ENCODE measurements around the gene PLPPR4.
"Not testable (repeated sequence)": the region's sequence is repeated elsewhere in the genome, so short reads cannot be mapped to it uniquely, and the experiment has no call there.

Gene PLPPR4

GRCh38 chr1:99265124-99265523 lies 832 bp downstream of the PLPPR4 start:
- Histone ChIP-seq H3K4me3 (ENCODE audit: low read depth in 1 of 2, low read length in 2 of 2) (no peak overlapping the region), H3K4me1 (ENCODE audit: control insufficient read depth in 1 of 2, insufficient read depth in 2 of 2, low read length in 2 of 2) (peaks cover 0 to 6% of the 10 kb centered on the region in 2 donors), H3K9ac (ENCODE audit: low read depth in 1 of 2, low read length in 2 of 2) (no peak overlapping the region), H3K27me3 (ENCODE audit: control insufficient read depth in 1 of 2, insufficient read depth in 2 of 2, low read length in 2 of 2) (peaks cover 12 to 17% of the 10 kb centered on the region in 2 donors), H3K27ac (ENCODE audit: low read depth, low read length) (no peak overlapping the region), H3K9me3 (ENCODE audit: control insufficient read depth in 1 of 2, low read length in 2 of 2) (no peaks in the 10 kb centered on the region), H3K36me3 (ENCODE audit: control insufficient read depth in 1 of 2, insufficient read depth in 2 of 2, low read length in 2 of 2) (no peaks in the 10 kb centered on the region)

DNA sequence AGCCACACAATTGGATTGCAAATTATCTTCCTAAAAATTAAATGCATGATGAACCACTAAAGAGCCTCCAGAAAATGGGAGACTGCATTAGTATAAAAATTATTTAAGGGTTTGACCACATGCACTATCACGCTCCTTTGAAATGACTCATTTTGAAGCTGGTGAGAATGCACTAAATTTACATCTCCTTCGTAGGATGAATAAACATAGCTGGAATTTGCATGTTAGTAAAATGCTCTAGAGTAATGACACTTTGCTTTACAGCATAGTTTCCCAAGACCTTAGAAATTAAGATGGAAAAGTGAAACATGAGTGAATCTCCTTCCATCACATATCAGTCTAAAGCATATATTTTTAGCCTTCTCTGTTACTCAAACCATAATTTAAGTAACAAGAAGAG lies 2.4 kb downstream of the PLPPR4 start:
- H3K4me1 ChIP-seq (ENCODE audit: control insufficient read depth in 1 of 2, insufficient read depth in 2 of 2, low read length in 2 of 2): peaks cover 0 to 6% of the 10 kb centered on the region in 2 donors
- no peaks in the 10 kb centered on the region for H3K36me3 ChIP-seq (ENCODE audit: control insufficient read depth in 1 of 2, insufficient read depth in 2 of 2, low read length in 2 of 2)
- no peak overlapping the region for H3K9ac ChIP-seq (ENCODE audit: low read depth in 1 of 2, low read length in 2 of 2)
- peaks cover 12 to 17% of the 10 kb centered on the region in 2 donors for H3K27me3 ChIP-seq (ENCODE audit: control insufficient read depth in 1 of 2, insufficient read depth in 2 of 2, low read length in 2 of 2)
- H3K9me3 ChIP-seq (ENCODE audit: control insufficient read depth in 1 of 2, low read length in 2 of 2): no peaks in the 10 kb centered on the region
- no peak overlapping the region for H3K27ac ChIP-seq (ENCODE audit: low read depth, low read length)
- H3K4me3 ChIP-seq (ENCODE audit: low read depth in 1 of 2, low read length in 2 of 2): no peak overlapping the region

DNA sequence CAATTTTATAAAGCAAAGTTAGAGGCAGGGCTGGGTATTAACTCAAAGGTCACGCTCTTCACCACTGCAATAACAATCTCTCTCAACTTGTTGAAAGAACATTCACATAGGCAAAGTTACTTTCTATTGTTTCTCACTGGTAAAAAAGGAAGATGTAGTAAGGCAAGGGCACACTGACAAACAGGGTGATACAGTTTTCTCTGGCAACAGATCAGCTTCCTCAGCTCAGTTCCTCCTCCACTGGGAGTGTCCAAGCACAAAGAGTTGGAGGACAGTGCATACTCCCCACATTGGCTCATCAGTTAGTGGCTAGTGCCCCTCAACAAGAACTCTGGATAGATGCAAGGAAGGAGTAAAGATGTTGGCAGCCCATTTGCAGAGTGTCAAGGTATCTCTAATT lies 3.7 kb downstream of the PLPPR4 start:
- Histone ChIP-seq H3K4me3 (ENCODE audit: low read depth in 1 of 2, low read length in 2 of 2) (no peak overlapping the region), H3K9me3 (ENCODE audit: control insufficient read depth in 1 of 2, low read length in 2 of 2) (no peaks in the 10 kb centered on the region), H3K27ac (ENCODE audit: low read depth, low read length) (no peak overlapping the region), H3K4me1 (ENCODE audit: control insufficient read depth in 1 of 2, insufficient read depth in 2 of 2, low read length in 2 of 2) (peaks cover 0 to 6% of the 10 kb centered on the region in 2 donors), H3K27me3 (ENCODE audit: control insufficient read depth in 1 of 2, insufficient read depth in 2 of 2, low read length in 2 of 2) (peaks cover 12 to 17% of the 10 kb centered on the region in 2 donors), H3K36me3 (ENCODE audit: control insufficient read depth in 1 of 2, insufficient read depth in 2 of 2, low read length in 2 of 2) (no peaks in the 10 kb centered on the region), H3K9ac (ENCODE audit: low read depth in 1 of 2, low read length in 2 of 2) (no peak overlapping the region)

DNA sequence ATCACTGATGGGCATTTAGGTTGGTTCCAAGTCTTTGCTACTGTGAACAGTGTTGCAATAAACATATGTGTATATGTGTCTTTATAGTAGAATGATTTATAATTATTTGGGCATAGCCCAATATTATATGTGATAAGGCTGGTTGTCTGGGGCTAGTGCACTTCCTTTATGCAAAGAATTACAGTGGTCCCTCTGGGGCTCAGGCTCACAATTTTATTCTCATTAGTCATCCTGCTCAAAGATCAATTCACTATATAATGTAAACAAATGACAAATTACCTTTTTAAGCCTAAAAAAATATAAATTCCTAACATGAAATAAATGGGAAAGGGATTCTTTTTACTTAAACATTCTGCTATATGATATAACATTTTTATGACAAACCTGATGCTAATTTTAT lies 5.0 kb downstream of the PLPPR4 start:
- H3K27ac ChIP-seq (ENCODE audit: low read depth, low read length): no peak overlapping the region
- no peaks in the 10 kb centered on the region for H3K36me3 ChIP-seq (ENCODE audit: control insufficient read depth in 1 of 2, insufficient read depth in 2 of 2, low read length in 2 of 2)
- no peaks in the 10 kb centered on the region for H3K9me3 ChIP-seq (ENCODE audit: control insufficient read depth in 1 of 2, low read length in 2 of 2)
- no peak overlapping the region for H3K9ac ChIP-seq (ENCODE audit: low read depth in 1 of 2, low read length in 2 of 2)
- no peak overlapping the region for H3K4me3 ChIP-seq (ENCODE audit: low read depth in 1 of 2, low read length in 2 of 2)
- peaks cover 0 to 5% of the 10 kb centered on the region in 2 donors for H3K4me1 ChIP-seq (ENCODE audit: control insufficient read depth in 1 of 2, insufficient read depth in 2 of 2, low read length in 2 of 2)
- H3K27me3 ChIP-seq (ENCODE audit: control insufficient read depth in 1 of 2, insufficient read depth in 2 of 2, low read length in 2 of 2): peaks cover 6% of the 10 kb centered on the region in 2 donors

DNA sequence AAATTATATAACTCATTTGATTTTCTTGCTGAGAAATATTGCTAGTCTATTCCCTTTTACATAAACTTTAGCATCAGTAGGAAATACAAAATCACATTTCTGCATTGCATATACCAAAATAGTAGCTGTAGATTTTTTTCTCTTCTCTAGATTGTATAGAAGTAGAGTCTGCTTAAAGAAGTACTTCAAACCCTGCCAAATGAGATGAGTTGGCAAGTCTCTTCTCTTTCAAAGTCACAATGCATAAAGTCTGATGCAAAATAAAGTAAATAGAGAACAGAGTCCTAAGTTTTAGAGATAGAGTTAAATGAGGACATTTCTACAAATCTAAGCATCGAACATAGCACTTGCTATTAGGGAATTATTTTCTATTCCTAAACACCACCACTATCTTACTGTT lies 6.4 kb downstream of the PLPPR4 start:
- no peaks in the 10 kb centered on the region for H3K9me3 ChIP-seq (ENCODE audit: control insufficient read depth in 1 of 2, low read length in 2 of 2)
- H3K27ac ChIP-seq (ENCODE audit: low read depth, low read length): no peak overlapping the region
- H3K36me3 ChIP-seq (ENCODE audit: control insufficient read depth in 1 of 2, insufficient read depth in 2 of 2, low read length in 2 of 2): no peaks in the 10 kb centered on the region
- H3K4me3 ChIP-seq (ENCODE audit: low read depth in 1 of 2, low read length in 2 of 2): no peak overlapping the region
- no peak overlapping the region for H3K9ac ChIP-seq (ENCODE audit: low read depth in 1 of 2, low read length in 2 of 2)
- H3K27me3 ChIP-seq (ENCODE audit: control insufficient read depth in 1 of 2, insufficient read depth in 2 of 2, low read length in 2 of 2): no peaks in the 10 kb centered on the region
- H3K4me1 ChIP-seq (ENCODE audit: control insufficient read depth in 1 of 2, insufficient read depth in 2 of 2, low read length in 2 of 2): no peaks in the 10 kb centered on the region

GRCh38 chr1:99271249-99271648 lies 7.0 kb downstream of the PLPPR4 start:
- Histone ChIP-seq H3K4me3 (ENCODE audit: low read depth in 1 of 2, low read length in 2 of 2) (no peak overlapping the region), H3K36me3 (ENCODE audit: control insufficient read depth in 1 of 2, insufficient read depth in 2 of 2, low read length in 2 of 2) (no peaks in the 10 kb centered on the region), H3K9me3 (ENCODE audit: control insufficient read depth in 1 of 2, low read length in 2 of 2) (no peaks in the 10 kb centered on the region), H3K27ac (ENCODE audit: low read depth, low read length) (no peak overlapping the region), H3K4me1 (ENCODE audit: control insufficient read depth in 1 of 2, insufficient read depth in 2 of 2, low read length in 2 of 2) (no peaks in the 10 kb centered on the region), H3K9ac (ENCODE audit: low read depth in 1 of 2, low read length in 2 of 2) (no peak overlapping the region), H3K27me3 (ENCODE audit: control insufficient read depth in 1 of 2, insufficient read depth in 2 of 2, low read length in 2 of 2) (no peaks in the 10 kb centered on the region)

GRCh38 chr1:99277066-99277465 lies 12.8 kb downstream of the PLPPR4 start:
- H3K36me3 ChIP-seq (ENCODE audit: control insufficient read depth in 1 of 2, insufficient read depth in 2 of 2, low read length in 2 of 2): no peaks in the 10 kb centered on the region
- H3K9me3 ChIP-seq (ENCODE audit: control insufficient read depth in 1 of 2, low read length in 2 of 2): peaks cover 0 to 4% of the 10 kb centered on the region in 2 donors
- H3K27ac ChIP-seq (ENCODE audit: low read depth, low read length): no peak overlapping the region
- no peak overlapping the region for H3K4me3 ChIP-seq (ENCODE audit: low read depth in 1 of 2, low read length in 2 of 2)
- no peak overlapping the region for H3K9ac ChIP-seq (ENCODE audit: low read depth in 1 of 2, low read length in 2 of 2)
- no peaks in the 10 kb centered on the region for H3K4me1 ChIP-seq (ENCODE audit: control insufficient read depth in 1 of 2, insufficient read depth in 2 of 2, low read length in 2 of 2)
- H3K27me3 ChIP-seq (ENCODE audit: control insufficient read depth in 1 of 2, insufficient read depth in 2 of 2, low read length in 2 of 2): no peaks in the 10 kb centered on the region

GRCh38 chr1:99279525-99279924 lies 15.2 kb downstream of the PLPPR4 start:
- Histone ChIP-seq H3K4me3 (ENCODE audit: low read depth in 1 of 2, low read length in 2 of 2) (no peak overlapping the region), H3K9me3 (ENCODE audit: control insufficient read depth in 1 of 2, low read length in 2 of 2) (peaks cover 0 to 4% of the 10 kb centered on the region in 2 donors)

DNA sequence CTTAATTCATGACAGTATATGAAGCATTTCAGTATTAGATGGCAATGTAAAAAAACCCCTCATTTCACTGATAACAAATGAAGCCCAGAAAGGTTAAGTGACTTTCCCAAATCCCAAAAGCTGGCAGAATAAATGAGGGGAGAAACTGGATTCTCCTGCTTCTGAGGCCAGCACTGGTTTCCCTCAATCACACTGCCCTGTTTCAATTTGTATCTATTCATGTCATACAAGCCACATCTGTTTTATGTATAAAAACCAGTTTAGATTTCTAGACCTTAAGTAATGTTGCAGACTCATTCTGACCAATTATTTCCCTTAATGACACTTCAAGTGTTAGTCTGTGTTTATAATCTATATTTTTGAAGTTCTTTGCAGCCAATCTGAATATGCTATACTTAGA lies 16.8 kb downstream of the PLPPR4 start:
- H3K27me3 ChIP-seq (ENCODE audit: control insufficient read depth in 1 of 2, insufficient read depth in 2 of 2, low read length in 2 of 2): no peaks in the 10 kb centered on the region
- H3K9me3 ChIP-seq (ENCODE audit: control insufficient read depth in 1 of 2, low read length in 2 of 2): peaks cover 0 to 4% of the 10 kb centered on the region in 2 donors
- no peak overlapping the region for H3K9ac ChIP-seq (ENCODE audit: low read depth in 1 of 2, low read length in 2 of 2)
- H3K4me3 ChIP-seq (ENCODE audit: low read depth in 1 of 2, low read length in 2 of 2): no peak overlapping the region
- H3K36me3 ChIP-seq (ENCODE audit: control insufficient read depth in 1 of 2, insufficient read depth in 2 of 2, low read length in 2 of 2): no peaks in the 10 kb centered on the region
- no peaks in the 10 kb centered on the region for H3K4me1 ChIP-seq (ENCODE audit: control insufficient read depth in 1 of 2, insufficient read depth in 2 of 2, low read length in 2 of 2)
- no peak overlapping the region for H3K27ac ChIP-seq (ENCODE audit: low read depth, low read length)

More at GRCh38 chr1:99279525-99279924, 15.2 kb downstream of the PLPPR4 start:
- no peaks in the 10 kb centered on the region for H3K27me3 ChIP-seq (ENCODE audit: control insufficient read depth in 1 of 2, insufficient read depth in 2 of 2, low read length in 2 of 2)
- H3K9ac ChIP-seq (ENCODE audit: low read depth in 1 of 2, low read length in 2 of 2): no peak overlapping the region
- H3K27ac ChIP-seq (ENCODE audit: low read depth, low read length): no peak overlapping the region
- no peaks in the 10 kb centered on the region for H3K36me3 ChIP-seq (ENCODE audit: control insufficient read depth in 1 of 2, insufficient read depth in 2 of 2, low read length in 2 of 2)
- no peaks in the 10 kb centered on the region for H3K4me1 ChIP-seq (ENCODE audit: control insufficient read depth in 1 of 2, insufficient read depth in 2 of 2, low read length in 2 of 2)

DNA sequence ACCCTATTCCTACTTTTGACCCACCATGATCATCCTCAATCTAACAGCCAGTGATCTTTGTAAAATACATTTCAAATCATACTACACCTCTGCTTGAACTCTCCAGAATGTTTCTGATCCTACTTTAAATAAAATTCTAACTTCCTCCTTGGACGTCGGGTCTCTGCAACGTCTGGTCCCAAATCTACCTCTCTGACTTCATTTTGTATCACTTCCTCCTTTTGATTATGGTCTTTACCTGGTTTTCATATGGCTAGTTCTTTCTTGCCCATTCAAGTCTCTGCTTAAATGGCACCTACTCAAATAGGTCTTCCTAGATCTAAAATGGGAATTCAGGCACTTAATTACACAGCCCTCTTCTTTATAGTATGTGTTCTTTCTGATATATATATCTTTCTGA lies 18.2 kb downstream of the PLPPR4 start:
- no peak overlapping the region for H3K9ac ChIP-seq (ENCODE audit: low read depth in 1 of 2, low read length in 2 of 2)
- H3K36me3 ChIP-seq (ENCODE audit: control insufficient read depth in 1 of 2, insufficient read depth in 2 of 2, low read length in 2 of 2): no peaks in the 10 kb centered on the region
- H3K27ac ChIP-seq (ENCODE audit: low read depth, low read length): no peak overlapping the region
- no peaks in the 10 kb centered on the region for H3K4me1 ChIP-seq (ENCODE audit: control insufficient read depth in 1 of 2, insufficient read depth in 2 of 2, low read length in 2 of 2)
- H3K9me3 ChIP-seq (ENCODE audit: control insufficient read depth in 1 of 2, low read length in 2 of 2): no peaks in the 10 kb centered on the region
- no peaks in the 10 kb centered on the region for H3K27me3 ChIP-seq (ENCODE audit: control insufficient read depth in 1 of 2, insufficient read depth in 2 of 2, low read length in 2 of 2)
- no peak overlapping the region for H3K4me3 ChIP-seq (ENCODE audit: low read depth in 1 of 2, low read length in 2 of 2)

DNA sequence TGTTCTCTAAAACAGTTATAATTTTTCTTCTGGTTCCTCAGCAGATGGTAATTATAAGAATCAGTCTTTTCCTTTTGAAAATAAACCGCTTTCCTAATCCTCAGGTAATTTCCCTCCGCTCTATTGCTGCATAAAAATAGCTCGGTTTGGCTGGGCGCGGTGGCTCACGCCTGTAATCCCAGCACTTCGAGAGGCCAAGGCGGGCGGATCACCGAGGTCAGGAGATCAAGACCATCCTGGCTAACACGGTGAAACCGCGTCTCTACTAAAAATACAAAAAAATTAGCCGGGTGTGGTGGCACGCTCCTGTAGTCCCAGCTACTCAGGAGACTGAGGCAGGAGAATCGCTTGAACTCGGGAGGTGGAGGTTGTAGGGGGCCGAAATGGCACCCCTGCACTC lies 19.2 kb downstream of the PLPPR4 start:
- not testable (repeated sequence) for H3K4me3 ChIP-seq (ENCODE audit: low read depth in 1 of 2, low read length in 2 of 2); H3K27ac ChIP-seq (ENCODE audit: low read depth, low read length); H3K36me3 ChIP-seq (ENCODE audit: control insufficient read depth in 1 of 2, insufficient read depth in 2 of 2, low read length in 2 of 2); H3K27me3 ChIP-seq (ENCODE audit: control insufficient read depth in 1 of 2, insufficient read depth in 2 of 2, low read length in 2 of 2); H3K9me3 ChIP-seq (ENCODE audit: control insufficient read depth in 1 of 2, low read length in 2 of 2); H3K4me1 ChIP-seq (ENCODE audit: control insufficient read depth in 1 of 2, insufficient read depth in 2 of 2, low read length in 2 of 2); H3K9ac ChIP-seq (ENCODE audit: low read depth in 1 of 2, low read length in 2 of 2)
